GM12878 (cell line): Measurements from ENCODE around the gene MCCD1. TPM values are rescaled to one million over a fixed set of nuclear protein-coding genes. Genes with fewer than 3 reads are reported as not detected.

ENCODE experiments used
- ATAC-seq: fragments of 200-7000 bp; cut with Tn5 transposase; 3 replicates; pipeline ENCODE4 v1.9.1; 2020; ENCODE audit warnings: mild to moderate bottlenecking, moderate library complexity
- BruUV-seq: library from RNA; stranded (reverse); fragments of 400-500 nt; replicated peaks from 2 replicates; lab custom pipeline; 2021; lab: Mats Ljungman, UMichigan
- CTCF ChIA-PET: fragments of 300-600 bp; sonication (Branson Sonifier 250); formaldehyde crosslinking; extraction: SDS; loops from one replicate; lab custom pipeline; 2021; ENCODE audit warnings: inconsistent platforms; lab: Yijun Ruan, JAX
- POLR2A ChIA-PET: fragments of 350-600 bp; formaldehyde crosslinking; extraction: SDS; loops from one replicate; lab custom pipeline; 2021; ENCODE audit warnings: inconsistent platforms; lab: Charles Lee
- RAD21 ChIA-PET: fragments of 300-600 bp; sonication (Branson Sonifier 250); formaldehyde crosslinking; loops from one replicate; lab custom pipeline; 2023; ENCODE audit warnings: antibody characterized with exemption; ENCODE audit not compliant: unreplicated experiment; lab: Charles Lee
- SMC1A ChIA-PET: fragments of 300-600 bp; sonication (Branson Sonifier 250); formaldehyde crosslinking; loops from one replicate; lab custom pipeline; 2023; ENCODE audit not compliant: unreplicated experiment, uncharacterized antibody; lab: Charles Lee
- DNase-seq: peaks from one replicate; pipeline ENCODE4 v3.0.0-alpha.2; 2011; ENCODE audit warnings: low read depth, low spot score
- FAIRE-seq: peaks from 3 replicates; lab custom pipeline; 2011; peaks lifted over from hg19 to GRCh38; lab: Jason Lieb, UNC
- H2AFZ ChIP-seq: 2 replicates; pipeline ENCODE4 v1.6.0; 2011; ENCODE audit warnings: low read depth, low read length, control low read depth; ENCODE audit not compliant: control insufficient read depth
- H3K27ac ChIP-seq: 2 replicates; pipeline ENCODE4 v1.5.1; 2011; ENCODE audit warnings: control low read depth; ENCODE audit not compliant: control insufficient read depth, insufficient read depth
- H3K27me3 ChIP-seq, 2 experiments: replicated peaks in 1 of 2; 2 replicates each; pipeline versions ENCODE4 v1.6.0 to v1.6.1; 2011; ENCODE audit warnings: low read length in 1 of 2; ENCODE audit not compliant: control insufficient read depth in 2 of 2, insufficient read depth in 2 of 2
- H3K36me3 ChIP-seq, 2 experiments: 2 replicates each; pipeline ENCODE4 v1.5.1; 2011; ENCODE audit warnings: low read length in 1 of 2; ENCODE audit not compliant: control insufficient read depth in 2 of 2, insufficient read depth in 2 of 2
- H3K4me1 ChIP-seq: 2 replicates; pipeline ENCODE4 v1.6.1; 2011; ENCODE audit warnings: mild to moderate bottlenecking, low read length, moderate library complexity, mixed read lengths; ENCODE audit not compliant: control insufficient read depth, insufficient read depth
- H3K4me2 ChIP-seq: 2 replicates; pipeline ENCODE4 v1.6.0; 2011; ENCODE audit warnings: control low read depth; ENCODE audit not compliant: control insufficient read depth, insufficient read depth
- H3K4me3 ChIP-seq: fragments of 200-600 bp; sonication (generic); 2 replicates; pipeline ENCODE4 v1.5.1; 2016
- H3K79me2 ChIP-seq: 2 replicates; pipeline ENCODE4 v1.6.0; 2011; ENCODE audit warnings: low read length; ENCODE audit not compliant: control insufficient read depth, insufficient read depth
- H3K9ac ChIP-seq: 2 replicates; pipeline ENCODE4 v1.8.0; 2011; ENCODE audit warnings: low read length, control low read depth, mixed read lengths; ENCODE audit not compliant: control insufficient read depth, insufficient read depth
- H3K9me3 ChIP-seq: replicated peaks from 3 replicates; pipeline ENCODE4 v1.5.1; 2011; ENCODE audit warnings: mild to moderate bottlenecking, low read length; ENCODE audit not compliant: control insufficient read depth, insufficient read depth
- H4K20me1 ChIP-seq: 2 replicates; pipeline ENCODE4 v1.6.0; 2011; ENCODE audit not compliant: control insufficient read depth, insufficient read depth
- ATF7 ChIP-seq: fragments of 450-650 bp; IDR thresholded peaks from 2 replicates; pipeline ENCODE4 v1.6.1; 2016; ENCODE audit warnings: low read depth, mild to moderate bottlenecking
- CBX5 ChIP-seq: sonication (generic); IDR thresholded peaks from 2 replicates; pipeline ENCODE4 v1.6.1; 2016; ENCODE audit warnings: low read depth, moderate library complexity, mild to moderate bottlenecking, inconsistent platforms
- NR2C2 ChIP-seq: IDR thresholded peaks from 2 replicates; pipeline ENCODE4 v1.6.1; 2011; ENCODE audit warnings: borderline replicate concordance, low read depth; ENCODE audit not compliant: control insufficient read depth, insufficient read length
- POLR2A ChIP-seq: IDR thresholded peaks from 2 replicates; pipeline ENCODE4 v1.6.1; 2011; ENCODE audit warnings: low read depth, mild to moderate bottlenecking, low read length
- POLR2AphosphoS5 ChIP-seq: IDR thresholded peaks from 2 replicates; pipeline ENCODE4 v1.6.1; 2011; ENCODE audit warnings: mild to moderate bottlenecking, low read length, inconsistent platforms
- SIX5 ChIP-seq: IDR thresholded peaks from 2 replicates; pipeline ENCODE4 v1.6.1; 2011; ENCODE audit warnings: mild to moderate bottlenecking, low read depth, low read length, moderate library complexity; ENCODE audit not compliant: severe bottlenecking
- SUPT20H ChIP-seq: IDR thresholded peaks from 2 replicates; pipeline ENCODE4 v1.6.1; 2011; ENCODE audit warnings: low read depth, mild to moderate bottlenecking, low read length, moderate library complexity, borderline replicate concordance; ENCODE audit not compliant: control insufficient read depth
- ZNF207 ChIP-seq: fragments of 450-650 bp; IDR thresholded peaks from 2 replicates; pipeline ENCODE4 v1.6.1; 2014; ENCODE audit warnings: antibody characterized with exemption, mild to moderate bottlenecking, borderline replicate concordance
- WGBS: methylation state at CpG from one replicate; pipeline ENCODE4 v1.1.6; 2016; ENCODE audit warnings: low lambda C conversion rate; ENCODE audit not compliant: insufficient replicate concordance, insufficient coverage; ENCODE audit errors: missing lambda C conversion rate; 5-methylcytosine and 5-hydroxymethylcytosine counted together
- in situ Hi-C: fragments of 300-500 bp; cut with MboI; formaldehyde crosslinking; loops from 9 replicates; pipeline ENCODE4 v1.14.3; 2018; ENCODE audit warnings: mixed read lengths
- intact Hi-C: fragments of 100-400 bp; cut with micrococcal nuclease; formaldehyde crosslinking; loops from one replicate; pipeline ENCODE4 v1.14.2; 2022; ENCODE audit not compliant: unreplicated experiment
- polyA plus RNA-seq, 11 experiments: library from polyadenylated mRNA; depleted of rRNA in 4 of 11; unstranded in 6 of 11; stranded (reverse) in 5 of 11; fragments of >200 nt; fragmentation: Nextera tagmentation in 4 of 11; fragmentation: Illumina TruSeq in 1 of 11; extraction: Ambion mirVana in 4 of 11; extraction: Trizol in 1 of 11; gene quantifications; 1 replicate in 1 of 11; 2 replicates in 10 of 11; pipeline versions ENCODE4 v1.2.1 to v1.2.3, GENCODE V29; 2011 to 2016; ENCODE audit warnings: inconsistent platforms in 2 of 11, missing spikeins in 2 of 11, low read depth in 1 of 11
- total RNA-seq, 4 experiments: library from RNA; depleted of rRNA in 3 of 4; stranded (reverse); fragments of >200 nt in 3 of 4; fragmentation: Illumina TruSeq in 1 of 4; extraction: Trizol in 1 of 4; gene quantifications; 2 replicates each; pipeline versions ENCODE4 v1.2.1 to v1.2.3, GENCODE V29; 2013 to 2021
- TF ChIP-seq, protein P1 (sequence below): IDR thresholded peaks from 2 replicates; pipeline ENCODE4 v1.6.1; 2012; ENCODE audit warnings: improper control_type of control experiment, low read depth, low read length; ENCODE audit not compliant: insufficient replicate concordance
- TF ChIP-seq, protein P2 (sequence below): fragments of 450-650 bp; IDR thresholded peaks from 2 replicates; pipeline ENCODE4 v1.6.1; 2017; ENCODE audit warnings: borderline replicate concordance

The MCCD1 gene
- total and polyA plus RNA-seq, 10 of the 15 experiments (the other 5 are each of a cell fraction or from before 2014, with no cell fraction given) = not detected

GRCh38 chr6:31532644-31533454 is 4.1 kb downstream of the MCCD1 start:
- Histone ChIP-seq H3K27me3 (no peaks in the 10 kb centered on the region), H3K4me3 (no peak overlapping the region), H3K4me1 (no peaks in the 10 kb centered on the region), H3K4me2 (no peak overlapping the region), H3K79me2 (peaks cover 34% of the 10 kb centered on the region), H3K9ac (no peak overlapping the region), H3K27ac (no peak overlapping the region), H2AFZ (no peak overlapping the region), H4K20me1 (peaks cover 3% of the 10 kb centered on the region), H3K9me3 (no peaks in the 10 kb centered on the region), H3K36me3 (peaks cover 36 to 43% of the 10 kb centered on the region in 2 experiments)
- intact Hi-C loops = no loop called here
- SMC1A ChIA-PET = interaction anchor here (0.6 kb wide), 1 partner anchor 116 kb away, joined by 3 read pairs; no protein-coding TSS in a partner anchor
- FAIRE-seq = no peak
- no TSS peak for BruUV-seq
- RAD21 ChIA-PET = interaction anchor here (1.2 kb wide), 1 partner anchor 65 kb away, joined by 3 read pairs; no protein-coding TSS in a partner anchor
- in situ Hi-C loops = no loop called here
- POLR2A ChIA-PET = no interaction called here
- ATAC-seq = no peak
- 57% methylated on average over 8 of the region's 9 CpGs for WGBS
- TF ChIP-seq POLR2AphosphoS5 (0 out of 2 replicates have a peak, but pooled peaks have one; percentile 7), SUPT20H (no peak), ZNF207 (no peak), POLR2A (peak; percentile 24; the same call in 1 of the 2 replicates), ATF7 (no peak), NR2C2 (no peak), CBX5 (no peak), SIX5 (no peak)
- TF ChIP-seq, protein P1, sequence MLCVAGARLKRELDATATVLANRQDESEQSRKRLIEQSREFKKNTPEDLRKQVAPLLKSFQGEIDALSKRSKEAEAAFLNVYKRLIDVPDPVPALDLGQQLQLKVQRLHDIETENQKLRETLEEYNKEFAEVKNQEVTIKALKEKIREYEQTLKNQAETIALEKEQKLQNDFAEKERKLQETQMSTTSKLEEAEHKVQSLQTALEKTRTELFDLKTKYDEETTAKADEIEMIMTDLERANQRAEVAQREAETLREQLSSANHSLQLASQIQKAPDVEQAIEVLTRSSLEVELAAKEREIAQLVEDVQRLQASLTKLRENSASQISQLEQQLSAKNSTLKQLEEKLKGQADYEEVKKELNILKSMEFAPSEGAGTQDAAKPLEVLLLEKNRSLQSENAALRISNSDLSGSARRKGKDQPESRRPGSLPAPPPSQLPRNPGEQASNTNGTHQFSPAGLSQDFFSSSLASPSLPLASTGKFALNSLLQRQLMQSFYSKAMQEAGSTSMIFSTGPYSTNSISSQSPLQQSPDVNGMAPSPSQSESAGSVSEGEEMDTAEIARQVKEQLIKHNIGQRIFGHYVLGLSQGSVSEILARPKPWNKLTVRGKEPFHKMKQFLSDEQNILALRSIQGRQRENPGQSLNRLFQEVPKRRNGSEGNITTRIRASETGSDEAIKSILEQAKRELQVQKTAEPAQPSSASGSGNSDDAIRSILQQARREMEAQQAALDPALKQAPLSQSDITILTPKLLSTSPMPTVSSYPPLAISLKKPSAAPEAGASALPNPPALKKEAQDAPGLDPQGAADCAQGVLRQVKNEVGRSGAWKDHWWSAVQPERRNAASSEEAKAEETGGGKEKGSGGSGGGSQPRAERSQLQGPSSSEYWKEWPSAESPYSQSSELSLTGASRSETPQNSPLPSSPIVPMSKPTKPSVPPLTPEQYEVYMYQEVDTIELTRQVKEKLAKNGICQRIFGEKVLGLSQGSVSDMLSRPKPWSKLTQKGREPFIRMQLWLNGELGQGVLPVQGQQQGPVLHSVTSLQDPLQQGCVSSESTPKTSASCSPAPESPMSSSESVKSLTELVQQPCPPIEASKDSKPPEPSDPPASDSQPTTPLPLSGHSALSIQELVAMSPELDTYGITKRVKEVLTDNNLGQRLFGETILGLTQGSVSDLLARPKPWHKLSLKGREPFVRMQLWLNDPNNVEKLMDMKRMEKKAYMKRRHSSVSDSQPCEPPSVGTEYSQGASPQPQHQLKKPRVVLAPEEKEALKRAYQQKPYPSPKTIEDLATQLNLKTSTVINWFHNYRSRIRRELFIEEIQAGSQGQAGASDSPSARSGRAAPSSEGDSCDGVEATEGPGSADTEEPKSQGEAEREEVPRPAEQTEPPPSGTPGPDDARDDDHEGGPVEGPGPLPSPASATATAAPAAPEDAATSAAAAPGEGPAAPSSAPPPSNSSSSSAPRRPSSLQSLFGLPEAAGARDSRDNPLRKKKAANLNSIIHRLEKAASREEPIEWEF = no peak
- TF ChIP-seq, protein P2, sequence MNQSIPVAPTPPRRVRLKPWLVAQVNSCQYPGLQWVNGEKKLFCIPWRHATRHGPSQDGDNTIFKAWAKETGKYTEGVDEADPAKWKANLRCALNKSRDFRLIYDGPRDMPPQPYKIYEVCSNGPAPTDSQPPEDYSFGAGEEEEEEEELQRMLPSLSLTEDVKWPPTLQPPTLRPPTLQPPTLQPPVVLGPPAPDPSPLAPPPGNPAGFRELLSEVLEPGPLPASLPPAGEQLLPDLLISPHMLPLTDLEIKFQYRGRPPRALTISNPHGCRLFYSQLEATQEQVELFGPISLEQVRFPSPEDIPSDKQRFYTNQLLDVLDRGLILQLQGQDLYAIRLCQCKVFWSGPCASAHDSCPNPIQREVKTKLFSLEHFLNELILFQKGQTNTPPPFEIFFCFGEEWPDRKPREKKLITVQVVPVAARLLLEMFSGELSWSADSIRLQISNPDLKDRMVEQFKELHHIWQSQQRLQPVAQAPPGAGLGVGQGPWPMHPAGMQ = no peak
- CTCF ChIA-PET = interaction anchor here (1.0 to 1.6 kb wide), 2 partner anchors 9 to 14 kb away, joined by 3 to 4 read pairs; partner anchors contain the start of gene DDX39B
- no peak for DNase-seq
